Peyer's patch (tissue), 4 donors: ENCODE data around the gene NRM.

Experiments
- CTCF ChIP-seq, 6 experiments: fragments of 450-650 bp in 4 of 6; fragments of 200-600 bp in 2 of 6; sonication (generic) in 1 of 6; IDR thresholded peaks; one replicate each; pipeline ENCODE4 v1.5.1; 2017 to 2019; ENCODE audit warnings: antibody characterized with exemption in 6 of 6, mild to moderate bottlenecking in 3 of 6, moderate library complexity in 1 of 6
- POLR2A ChIP-seq, 2 donors: fragments of 450-650 bp; IDR thresholded peaks; one replicate each; pipeline ENCODE4 v1.5.1; 2017; ENCODE audit warnings: antibody characterized with exemption in 2 of 2, mild to moderate bottlenecking in 2 of 2, moderate library complexity in 2 of 2

- TF ChIP-seq CTCF (IDR thresholded peaks at IDR 0.05): no peak
- TF ChIP-seq POLR2A (IDR thresholded peaks at IDR 0.05): no peak
Measured at GRCh38 chr6:30732237-30732943, 41.6 kb upstream of the NRM start.
